GM21526 (cell line): ENCODE data around the gene CCDC191.

Experiments
- ATAC-seq: cut with Tn5 transposase; IDR thresholded peaks from one replicate; pipeline ENCODE4 v1.9.1; 2021; ENCODE audit warnings: moderate library complexity; ENCODE audit not compliant: unreplicated experiment, low FRiP score

Gene CCDC191

GRCh38 chr3:114056130-114057010 is at the start of gene CCDC191, which contains the start of gene QTRT2:
Gene CCDC191 (minus strand): TSS chr3:114056526. CDS start chr3:114056466, 60 bp downstream.
Gene QTRT2 (plus strand): TSS chr3:114056737. CDS start chr3:114065258, 8,521 bp downstream.
- ATAC-seq = peak; percentile 96

GRCh38 chr3:114104414-114104813 is 48.1 kb upstream of the CCDC191 start:
- no peak for ATAC-seq

GRCh38 chr3:114103858-114104257 is 47.5 kb upstream of the CCDC191 start:
- no peak for ATAC-seq

DNA sequence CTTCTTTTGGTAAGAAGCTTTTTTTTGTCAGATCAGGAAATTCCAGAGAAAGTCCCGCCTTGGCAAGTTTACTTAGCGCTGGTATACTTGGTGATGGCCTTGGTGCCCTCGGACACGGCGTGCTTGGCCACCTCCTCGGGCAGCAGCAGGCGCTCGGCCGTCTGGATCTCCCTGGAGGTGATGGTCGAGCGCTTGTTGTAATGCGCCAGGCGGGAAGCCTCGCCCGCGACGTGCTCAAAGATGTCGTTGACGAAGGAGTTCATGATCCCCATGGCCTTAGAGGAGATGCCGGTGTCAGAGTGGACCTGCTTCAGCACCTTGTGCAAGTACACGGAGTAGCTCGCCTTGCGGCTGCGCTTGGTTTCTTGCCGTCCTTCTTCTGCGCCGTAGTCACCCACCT is 46.9 kb upstream of the CCDC191 start:
- ATAC-seq = no peak

- no peak for ATAC-seq
These were observed 44.8 kb upstream of the CCDC191 start for GRCh38 chr3:114101101-114101500.

GRCh38 chr3:114095796-114096195 is 39.5 kb upstream of the CCDC191 start:
- ATAC-seq = no peak

DNA sequence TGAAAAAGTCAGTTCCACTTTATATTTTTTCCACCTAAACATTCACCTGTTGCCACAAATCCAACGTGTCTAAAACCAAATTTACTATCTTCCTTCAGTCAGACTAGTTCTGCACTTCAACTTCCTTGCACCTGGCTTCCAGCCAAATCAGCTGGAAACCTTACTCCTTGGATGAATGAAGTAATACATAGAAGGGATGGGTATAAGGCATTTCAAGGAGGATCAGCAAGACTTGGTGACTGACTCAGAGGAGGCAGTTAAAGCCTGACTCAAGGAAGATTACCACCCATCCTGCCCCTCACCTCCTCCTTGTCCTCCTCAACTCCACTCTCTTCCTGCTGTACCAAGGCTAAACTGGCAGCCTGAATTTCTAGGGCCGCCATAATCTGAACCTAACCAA is 37.3 kb upstream of the CCDC191 start:
- ATAC-seq = no peak

- ATAC-seq = no peak
These were observed 36.7 kb upstream of the CCDC191 start for GRCh38 chr3:114093016-114093380.

DNA sequence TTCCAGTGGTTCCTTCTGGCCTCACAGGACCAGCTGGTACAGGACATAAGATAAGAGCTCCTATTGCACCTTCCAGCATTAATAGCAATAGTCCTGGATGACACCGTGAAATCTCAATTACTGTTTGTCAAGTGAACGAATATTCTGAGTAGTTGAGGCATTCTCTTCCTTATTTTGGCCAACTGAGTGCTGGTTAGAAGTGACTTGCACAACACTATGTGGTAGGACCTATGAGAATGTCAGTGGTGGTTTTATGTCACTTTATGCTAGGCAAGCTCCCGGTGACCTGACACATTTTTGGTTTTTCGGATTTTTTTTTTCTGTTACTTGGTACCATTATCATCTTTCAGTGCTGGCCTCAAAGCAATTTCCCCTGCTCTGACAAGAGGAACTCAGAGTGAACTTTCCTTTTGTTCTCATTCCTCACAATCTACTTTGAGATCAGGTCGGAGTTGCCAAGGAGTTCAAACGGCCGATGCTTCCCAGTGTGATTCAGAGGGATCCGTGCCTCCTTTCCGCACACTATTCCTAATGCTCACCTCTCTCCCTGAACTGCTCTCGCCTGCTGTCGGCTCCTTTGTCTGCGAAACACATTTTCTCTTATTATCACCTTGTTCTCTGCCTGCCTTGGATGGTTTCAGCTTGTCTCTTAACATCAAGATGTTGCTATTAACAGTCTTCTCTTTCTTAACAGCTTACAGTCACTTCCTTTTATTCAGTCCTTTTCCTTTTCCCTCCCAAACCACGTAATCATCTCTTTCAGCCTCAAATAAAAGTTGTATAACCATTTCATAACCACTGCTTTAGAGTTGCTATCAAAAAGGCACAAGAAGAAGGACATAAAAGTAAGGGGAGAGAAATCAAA is 36.1 kb upstream of the CCDC191 start:
- ATAC-seq = no peak

- ATAC-seq = no peak
These were observed 33.3 kb upstream of the CCDC191 start for GRCh38 chr3:114089675-114090074.

- no peak for ATAC-seq
These were observed 30.0 kb upstream of the CCDC191 start for GRCh38 chr3:114086356-114086755.

DNA sequence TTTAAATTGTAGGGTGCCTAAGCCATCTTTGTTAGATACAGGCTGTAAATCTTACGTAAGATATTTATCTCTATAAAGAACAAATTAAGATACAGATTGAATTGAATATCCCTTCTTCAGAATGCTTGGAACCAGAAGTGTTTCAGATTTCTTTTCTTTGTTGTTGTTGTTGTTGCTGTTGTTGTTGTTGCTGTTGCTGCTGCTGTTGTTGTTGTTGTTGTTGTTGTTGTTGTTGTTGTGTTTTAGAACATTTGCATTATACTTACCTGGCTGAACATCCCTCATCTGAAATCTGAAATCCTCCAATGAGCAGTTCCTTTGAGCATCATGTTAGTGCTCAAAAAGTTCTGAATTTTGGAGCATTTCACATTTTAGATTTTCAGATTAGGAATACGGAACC is 26.8 kb upstream of the CCDC191 start:
- no peak for ATAC-seq

- no peak for ATAC-seq
These were observed 24.7 kb upstream of the CCDC191 start for GRCh38 chr3:114081037-114081436.

GRCh38 chr3:114080201-114080600 is 23.9 kb upstream of the CCDC191 start:
- ATAC-seq = no peak

DNA sequence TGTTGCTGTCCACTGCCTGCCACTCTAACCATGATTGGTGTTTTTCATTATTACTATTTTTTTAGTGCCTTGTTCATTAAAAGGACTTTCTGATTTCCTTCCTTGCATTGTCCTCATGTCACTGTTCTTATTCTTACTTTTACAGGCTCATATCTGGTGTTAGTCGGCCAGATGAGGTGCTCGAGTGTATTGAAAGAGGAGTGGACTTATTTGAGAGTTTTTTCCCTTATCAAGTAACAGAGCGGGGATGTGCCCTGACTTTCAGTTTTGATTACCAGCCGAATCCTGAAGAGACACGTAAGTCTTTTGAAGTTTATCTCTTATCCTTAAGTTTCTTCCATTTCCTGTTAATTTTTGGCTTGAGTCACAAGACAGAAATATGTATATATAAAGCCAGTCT is 23.4 kb upstream of the CCDC191 start:
- ATAC-seq = no peak

- ATAC-seq = no peak
These were observed 21.8 kb upstream of the CCDC191 start for GRCh38 chr3:114078126-114078525.

- ATAC-seq = no peak
These were observed 20.4 kb upstream of the CCDC191 start for GRCh38 chr3:114076711-114077110.

DNA sequence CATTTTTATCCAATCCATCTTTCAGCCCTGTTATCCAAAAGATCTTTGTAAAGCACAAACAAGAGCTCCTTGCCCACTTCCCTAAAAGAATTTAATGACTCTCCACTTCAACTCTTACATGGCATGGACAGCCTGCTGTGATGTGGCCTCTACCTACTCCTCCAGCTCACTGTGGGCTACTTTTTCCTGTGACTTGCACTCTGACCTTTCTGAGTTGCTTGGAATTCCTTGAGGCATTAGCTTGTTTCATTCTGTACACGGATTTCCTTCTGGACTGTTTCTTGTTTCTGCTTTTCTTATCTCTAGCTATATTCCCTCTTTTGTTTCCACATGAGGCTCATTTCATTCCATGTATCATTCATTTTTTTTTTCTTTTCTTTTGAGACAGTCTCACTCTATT is 15.5 kb upstream of the CCDC191 start:
- ATAC-seq = no peak

DNA sequence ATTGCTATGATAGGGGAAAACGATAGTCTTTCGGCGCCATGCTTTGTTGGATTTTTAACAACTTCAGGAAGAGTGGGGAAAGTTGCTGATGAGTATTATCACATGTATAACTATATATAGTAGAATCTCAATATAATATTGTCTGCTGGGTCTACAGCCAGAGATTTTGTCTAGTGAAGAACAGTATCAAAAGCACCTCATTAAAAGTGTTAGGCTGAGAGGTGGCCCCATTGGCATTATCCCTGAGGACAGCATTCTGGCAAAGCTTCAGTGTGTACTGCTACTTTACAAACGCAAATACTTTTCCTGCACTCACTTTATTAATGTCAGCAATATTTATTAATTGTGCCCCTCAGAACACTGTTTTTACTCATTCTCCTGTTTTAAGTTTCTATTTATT is 12.0 kb upstream of the CCDC191 start:
- no peak for ATAC-seq

GRCh38 chr3:114067804-114068203 is 11.5 kb upstream of the CCDC191 start:
- no peak for ATAC-seq

DNA sequence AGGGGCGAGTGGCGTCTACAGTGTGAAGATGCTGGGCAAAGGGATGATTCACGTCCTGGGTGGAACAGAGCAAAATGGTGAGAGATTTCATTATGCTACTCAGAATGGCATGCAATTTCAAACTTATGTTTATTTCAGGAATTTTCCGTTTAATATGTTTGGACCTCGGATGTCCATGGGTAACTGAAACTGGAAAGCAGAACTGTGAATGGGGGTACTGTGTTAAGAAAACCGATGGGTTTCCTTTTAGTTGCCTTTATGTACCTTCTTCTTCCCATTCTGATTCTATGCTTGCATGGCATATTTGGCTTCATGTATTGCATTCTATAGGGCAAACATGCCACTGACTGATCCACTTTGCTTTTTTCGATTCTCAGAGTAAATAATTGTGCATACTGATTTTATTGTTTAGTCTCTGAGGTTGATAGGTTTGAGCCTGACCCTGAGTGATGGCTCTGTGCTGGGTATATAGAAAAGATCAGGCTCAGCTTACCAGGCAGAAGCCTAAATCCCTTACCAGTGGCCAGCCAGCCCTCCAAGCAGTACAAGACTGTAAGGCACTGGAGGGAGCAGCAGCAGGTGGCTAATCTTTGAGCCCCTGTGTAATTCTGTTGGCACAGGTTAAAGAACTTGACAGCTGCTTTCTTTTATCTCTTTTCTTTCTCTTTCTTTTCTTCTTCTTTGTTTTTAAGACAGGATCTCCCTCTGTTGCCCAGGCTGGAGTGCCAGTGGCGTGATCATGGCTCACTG is 4.8 kb upstream of the CCDC191 start:
- ATAC-seq = no peak
